Activated T-helper 1 cell treated with Interleukin-2 at 50 U/mL for 16 hours (primary cell): ENCODE data around the gene MYO5B.
"Not testable (repeated sequence)": the region's sequence is repeated elsewhere in the genome, so short reads cannot be mapped to it uniquely, and the experiment has no call there.

ENCODE experiments used
- DNase-seq: peaks from one replicate; pipeline ENCODE4 v3.0.0-alpha.2; 2020; ENCODE audit warnings: low read depth

MYO5B gene

GRCh38 chr18:50099725-50100407 lies 95.1 kb downstream of the MYO5B start:
- no peak for DNase-seq

GRCh38 chr18:50097702-50098101 lies 97.2 kb downstream of the MYO5B start:
- DNase-seq: no peak

- DNase-seq: no peak
Measured at GRCh38 chr18:50096766-50097435, 98.0 kb downstream of the MYO5B start.

GRCh38 chr18:50094786-50095185 lies 100.2 kb downstream of the MYO5B start:
- not testable (repeated sequence) for DNase-seq

- no peak for DNase-seq
Measured at GRCh38 chr18:50094221-50094773, 100.7 kb downstream of the MYO5B start.

GRCh38 chr18:50093366-50094064 lies 101.4 kb downstream of the MYO5B start:
- DNase-seq: no peak

GRCh38 chr18:50092245-50092805 lies 102.6 kb downstream of the MYO5B start:
- DNase-seq: no peak

GRCh38 chr18:50091509-50092244 lies 103.3 kb downstream of the MYO5B start:
- no peak for DNase-seq

GRCh38 chr18:50090370-50091312 lies 104.3 kb downstream of the MYO5B start:
- no peak for DNase-seq

GRCh38 chr18:50089702-50090101 lies 105.2 kb downstream of the MYO5B start:
- no peak for DNase-seq

GRCh38 chr18:50083708-50084107 lies 111.2 kb downstream of the MYO5B start:
- DNase-seq: no peak

- DNase-seq: no peak
Measured at GRCh38 chr18:50080932-50081560, 113.9 kb downstream of the MYO5B start.

GRCh38 chr18:50080316-50080715 lies 114.6 kb downstream of the MYO5B start:
- DNase-seq: no peak

GRCh38 chr18:50079571-50080295 lies 115.2 kb downstream of the MYO5B start:
- no peak for DNase-seq

- no peak for DNase-seq
Measured at GRCh38 chr18:50076277-50076676, 118.7 kb downstream of the MYO5B start.

GRCh38 chr18:50075772-50076171 lies 119.2 kb downstream of the MYO5B start:
- no peak for DNase-seq

- no peak for DNase-seq
Measured at GRCh38 chr18:50074404-50074803, 120.5 kb downstream of the MYO5B start.

- DNase-seq: no peak
Measured at GRCh38 chr18:50073319-50073718, 121.6 kb downstream of the MYO5B start.

- DNase-seq: no peak
Measured at GRCh38 chr18:50072146-50072545, 122.8 kb downstream of the MYO5B start.

- no peak for DNase-seq
Measured at GRCh38 chr18:50071397-50071796, 123.5 kb downstream of the MYO5B start.
